Caco-2 (cell line): ENCODE data around the gene POLRMT. TPM values are rescaled to one million over a fixed set of nuclear protein-coding genes. Genes with fewer than 3 reads are reported as not detected.
A peak's percentile ranks its signal among the peaks of the same experiment; 100 is the strongest.

Experiments
- BruUV-seq: library from RNA; stranded (reverse); fragments of 400-500 nt; replicated peaks from 2 replicates; lab custom pipeline; 2021; lab: Mats Ljungman, UMichigan
- CTCF ChIA-PET: fragments of 300-600 bp; sonication (Branson Sonifier 250); formaldehyde crosslinking; loops from one replicate; lab custom pipeline; 2022; ENCODE audit warnings: antibody characterized with exemption; lab: Charles Lee
- POLR2A ChIA-PET: fragments of 300-600 bp; sonication (Branson Sonifier 250); formaldehyde crosslinking; loops from one replicate; lab custom pipeline; 2022; ENCODE audit warnings: antibody characterized with exemption; lab: Charles Lee
- DNase-seq, 2 experiments: peaks; one replicate each; pipeline versions ENCODE4 v3.0.0 to v3.0.0-alpha.2; 2020 to 2022
- H3K27me3 ChIP-seq: replicated peaks from 2 replicates; pipeline ENCODE4 v1.6.0; 2011; ENCODE audit warnings: low read length; ENCODE audit not compliant: control insufficient read depth, insufficient read depth
- H3K36me3 ChIP-seq: 2 replicates; pipeline ENCODE4 v1.5.1; 2011; ENCODE audit warnings: low read length; ENCODE audit not compliant: control insufficient read depth, insufficient read depth
- H3K4me1 ChIP-seq: fragments of 250-450 bp; sonication (Bioruptor Pico); 2 replicates; pipeline ENCODE4 v1.5.1; 2020; ENCODE audit warnings: mild to moderate bottlenecking
- H3K4me3 ChIP-seq: 2 replicates; pipeline ENCODE4 v1.5.1; 2011; ENCODE audit warnings: low read depth, mild to moderate bottlenecking, control low read depth, low read length
- H3K9me3 ChIP-seq: fragments of 250-450 bp; sonication (Bioruptor Pico); 2 replicates; pipeline ENCODE4 v1.5.1; 2020; ENCODE audit warnings: mild to moderate bottlenecking, moderate library complexity
- H3K27ac Mint-ChIP-seq: one replicate; pipeline ENCODE4 v1.8.0; 2022; ENCODE audit warnings: mixed read lengths; ENCODE audit not compliant: unreplicated experiment
- H3K27me3 Mint-ChIP-seq: one replicate; pipeline ENCODE4 v1.8.0; 2022; ENCODE audit warnings: mixed read lengths; ENCODE audit not compliant: insufficient read depth, unreplicated experiment
- H3K36me3 Mint-ChIP-seq: one replicate; pipeline ENCODE4 v1.8.0; 2022; ENCODE audit warnings: mild to moderate bottlenecking, mixed read lengths; ENCODE audit not compliant: insufficient read depth, unreplicated experiment
- H3K4me1 Mint-ChIP-seq: one replicate; pipeline ENCODE4 v1.8.0; 2022; ENCODE audit warnings: low read depth, mixed read lengths; ENCODE audit not compliant: unreplicated experiment
- H3K4me3 Mint-ChIP-seq: one replicate; pipeline ENCODE4 v1.8.0; 2022; ENCODE audit warnings: mild to moderate bottlenecking, moderate library complexity, mixed read lengths; ENCODE audit not compliant: unreplicated experiment
- H3K9me3 Mint-ChIP-seq: one replicate; pipeline ENCODE4 v1.8.0; 2022; ENCODE audit warnings: mixed read lengths; ENCODE audit not compliant: unreplicated experiment
- intact Hi-C: fragments of 100-400 bp; cut with micrococcal nuclease; formaldehyde crosslinking; loops from one replicate; pipeline ENCODE4 v1.10.0; 2022; ENCODE audit not compliant: unreplicated experiment
- total RNA-seq: library from RNA; stranded (reverse); gene quantifications from 2 replicates; pipeline ENCODE4 v1.2.3, GENCODE V29; 2022
- TF ChIP-seq, protein P1 (sequence below), 2 experiments: fragments of 200-600 bp in 1 of 2; IDR thresholded peaks; 1 replicate in 1 of 2; 2 replicates in 1 of 2; pipeline versions ENCODE4 v1.5.1 to v1.8.0; 2011 to 2022; ENCODE audit warnings: antibody characterized with exemption in 1 of 2, control low read depth in 1 of 2, inconsistent platforms in 1 of 2, low read depth in 1 of 2, low read length in 1 of 2, mild to moderate bottlenecking in 1 of 2, moderate library complexity in 1 of 2; ENCODE audit not compliant: insufficient read depth in 1 of 2, severe bottlenecking in 1 of 2, unreplicated experiment in 1 of 2

The POLRMT gene
- total RNA-seq, 1 experiment from 2014 or later: 95.8 TPM

DNA sequence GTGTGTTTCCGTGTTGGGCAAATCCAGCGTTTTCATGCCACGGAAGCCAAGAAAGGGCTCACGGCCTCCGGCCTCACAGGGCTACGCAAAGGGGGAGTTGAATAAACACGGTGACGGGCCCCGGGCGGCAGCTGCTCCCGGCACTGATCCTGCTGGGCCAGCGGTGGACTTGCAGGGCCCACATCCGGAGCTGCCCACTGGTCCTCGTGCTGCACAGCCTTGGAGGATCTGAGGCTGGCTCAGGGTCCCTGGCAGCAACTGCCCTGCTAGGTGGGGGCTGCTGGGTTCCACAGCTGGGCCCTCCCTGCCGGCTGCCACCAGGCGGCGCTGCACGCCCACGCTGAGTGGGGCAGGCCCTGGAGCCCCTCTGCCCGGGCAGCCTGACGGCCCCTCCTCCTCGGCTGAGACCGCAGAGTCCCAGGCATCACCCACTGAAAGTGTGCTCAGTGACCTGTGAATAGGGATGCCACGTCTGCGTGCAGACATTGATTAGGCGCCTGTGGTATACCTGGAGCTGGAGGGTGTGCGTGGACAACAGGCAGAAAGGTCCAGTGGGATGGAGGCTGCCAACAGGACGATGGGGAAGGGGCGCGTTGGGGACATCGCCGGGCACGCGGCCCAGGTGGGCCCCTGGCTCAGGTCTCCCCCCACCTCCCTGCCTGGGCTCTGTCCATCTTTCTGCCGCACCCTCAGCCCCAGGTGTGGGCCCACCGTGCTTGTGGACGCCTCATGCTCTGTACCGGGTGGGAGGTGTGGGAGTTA lies 48.9 kb downstream of the POLRMT start:
- Mint-ChIP-seq H3K4me1 (no peaks in the 10 kb centered on the region), H3K27me3 (no peaks in the 10 kb centered on the region), H3K9me3 (no peaks in the 10 kb centered on the region), H3K4me3 (no peak overlapping the region), H3K36me3 (peaks cover 54% of the 10 kb centered on the region), H3K27ac (no peak overlapping the region)
- intact Hi-C loops: no loop called here
- ChIA-PET POLR2A (no interaction called here), CTCF (interaction anchor here (1.2 kb wide), 1 partner anchor 17 kb away, joined by 3 read pairs; no protein-coding TSS in a partner anchor)
- no peaks in the 10 kb centered on the region for H3K9me3 ChIP-seq
- H3K4me1 ChIP-seq: peaks cover 8% of the 10 kb centered on the region
- TF ChIP-seq, protein P1, sequence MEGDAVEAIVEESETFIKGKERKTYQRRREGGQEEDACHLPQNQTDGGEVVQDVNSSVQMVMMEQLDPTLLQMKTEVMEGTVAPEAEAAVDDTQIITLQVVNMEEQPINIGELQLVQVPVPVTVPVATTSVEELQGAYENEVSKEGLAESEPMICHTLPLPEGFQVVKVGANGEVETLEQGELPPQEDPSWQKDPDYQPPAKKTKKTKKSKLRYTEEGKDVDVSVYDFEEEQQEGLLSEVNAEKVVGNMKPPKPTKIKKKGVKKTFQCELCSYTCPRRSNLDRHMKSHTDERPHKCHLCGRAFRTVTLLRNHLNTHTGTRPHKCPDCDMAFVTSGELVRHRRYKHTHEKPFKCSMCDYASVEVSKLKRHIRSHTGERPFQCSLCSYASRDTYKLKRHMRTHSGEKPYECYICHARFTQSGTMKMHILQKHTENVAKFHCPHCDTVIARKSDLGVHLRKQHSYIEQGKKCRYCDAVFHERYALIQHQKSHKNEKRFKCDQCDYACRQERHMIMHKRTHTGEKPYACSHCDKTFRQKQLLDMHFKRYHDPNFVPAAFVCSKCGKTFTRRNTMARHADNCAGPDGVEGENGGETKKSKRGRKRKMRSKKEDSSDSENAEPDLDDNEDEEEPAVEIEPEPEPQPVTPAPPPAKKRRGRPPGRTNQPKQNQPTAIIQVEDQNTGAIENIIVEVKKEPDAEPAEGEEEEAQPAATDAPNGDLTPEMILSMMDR (IDR thresholded peaks at IDR 0.05; ENCODE audit: insufficient read depth in 1 of 2, low read depth in 1 of 2, low read length in 1 of 2, severe bottlenecking in 1 of 2, unreplicated experiment in 1 of 2): peak; percentile 78 to 79
- BruUV-seq: no TSS peak
- no peak overlapping the region for H3K4me3 ChIP-seq
- H3K36me3 ChIP-seq: no peaks in the 10 kb centered on the region
- no peaks in the 10 kb centered on the region for H3K27me3 ChIP-seq
- DNase-seq: peak in 1 of 2 experiments; percentile 65

DNA sequence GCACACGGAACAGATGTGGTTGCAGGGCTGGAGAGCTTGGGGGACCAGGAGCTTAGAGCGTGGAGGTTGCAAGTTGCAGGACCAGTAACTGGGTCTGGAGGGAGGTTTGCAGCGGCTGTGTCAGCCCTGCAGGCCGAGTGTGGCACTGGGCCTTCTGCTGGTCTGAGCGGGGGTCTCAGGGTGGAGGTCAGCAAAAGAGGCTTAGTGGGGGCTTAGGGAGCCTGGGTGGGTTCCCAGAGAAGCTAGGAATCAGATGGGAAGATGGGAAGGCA lies 49.4 kb downstream of the POLRMT start:
- no TSS peak for BruUV-seq
- Mint-ChIP-seq H3K27ac (no peak overlapping the region), H3K9me3 (no peaks in the 10 kb centered on the region), H3K4me3 (no peak overlapping the region), H3K4me1 (no peaks in the 10 kb centered on the region), H3K36me3 (peaks cover 59% of the 10 kb centered on the region), H3K27me3 (no peaks in the 10 kb centered on the region)
- TF ChIP-seq, protein P1 (IDR thresholded peaks at IDR 0.05; ENCODE audit: insufficient read depth in 1 of 2, low read depth in 1 of 2, low read length in 1 of 2, severe bottlenecking in 1 of 2, unreplicated experiment in 1 of 2): no peak
- ChIA-PET POLR2A (no interaction called here), CTCF (no interaction called here)
- H3K36me3 ChIP-seq: no peaks in the 10 kb centered on the region
- H3K27me3 ChIP-seq: no peaks in the 10 kb centered on the region
- H3K9me3 ChIP-seq: no peaks in the 10 kb centered on the region
- peaks cover 3% of the 10 kb centered on the region for H3K4me1 ChIP-seq
- H3K4me3 ChIP-seq: no peak overlapping the region
- intact Hi-C loops: no loop called here
- DNase-seq: no peak

GRCh38 chr19:583198-583967 lies 50.0 kb downstream of the POLRMT start:
- no peaks in the 10 kb centered on the region for H3K9me3 ChIP-seq
- BruUV-seq: no TSS peak
- TF ChIP-seq, protein P1 (IDR thresholded peaks at IDR 0.05; ENCODE audit: insufficient read depth in 1 of 2, low read depth in 1 of 2, low read length in 1 of 2, severe bottlenecking in 1 of 2, unreplicated experiment in 1 of 2): no peak
- intact Hi-C loops: no loop called here
- peaks cover 59% of the 10 kb centered on the region for H3K36me3 Mint-ChIP-seq
- H3K9me3 Mint-ChIP-seq: no peaks in the 10 kb centered on the region
- no peak overlapping the region for H3K4me3 ChIP-seq
- DNase-seq: no peak
- ChIA-PET CTCF (interaction anchor here (0.6 kb wide), 1 partner anchor 21 kb away, joined by 3 read pairs; no protein-coding TSS in a partner anchor), POLR2A (no interaction called here)
- H3K36me3 ChIP-seq: no peaks in the 10 kb centered on the region
- no peaks in the 10 kb centered on the region for H3K27me3 Mint-ChIP-seq
- no peak overlapping the region for H3K4me3 Mint-ChIP-seq
- no peaks in the 10 kb centered on the region for H3K4me1 ChIP-seq
- H3K4me1 Mint-ChIP-seq: no peaks in the 10 kb centered on the region
- H3K27me3 ChIP-seq: no peaks in the 10 kb centered on the region
- no peak overlapping the region for H3K27ac Mint-ChIP-seq
